SK-N-SH (cell line): Measurements from ENCODE around the gene MFSD6L. TPM values are rescaled to one million over a fixed set of nuclear protein-coding genes. Genes with fewer than 3 reads are reported as not detected.
A peak's percentile ranks its signal among the peaks of the same experiment; 100 is the strongest.

Experiments used
- CTCF ChIA-PET: fragments of 300-600, 350-600 bp; formaldehyde crosslinking; extraction: SDS; loops from one replicate; lab custom pipeline; 2021; lab: Yijun Ruan, JAX
- POLR2A ChIA-PET: fragments of 350-600 bp; sonication (Branson Sonifier 250); formaldehyde crosslinking; extraction: SDS; loops from one replicate; lab custom pipeline; 2020; ENCODE audit warnings: antibody characterized with exemption, inconsistent platforms; lab: Yijun Ruan, JAX
- DNase-seq: peaks from one replicate; pipeline ENCODE4 v3.0.0; 2012
- H2AFZ ChIP-seq: fragments of 200-600 bp; sonication (generic); 2 replicates; pipeline ENCODE4 v1.8.1; 2016; ENCODE audit warnings: antibody characterized with exemption, mild to moderate bottlenecking, low read depth
- H3F3A ChIP-seq: fragments of 200-600 bp; sonication (generic); replicated peaks from 2 replicates; pipeline ENCODE3; 2016; ENCODE audit warnings: antibody characterized with exemption, mild to moderate bottlenecking; ENCODE audit not compliant: insufficient read depth
- H3K27ac ChIP-seq, 2 experiments: fragments of 200-500 bp in 1 of 2; fragments of 200-600 bp in 1 of 2; sonication (Bioruptor generic) in 1 of 2; sonication (generic), shearing (Covaris generic) in 1 of 2; 2 replicates each; pipeline versions ENCODE4 v1.5.1 to v1.6.1; 2014 to 2016; ENCODE audit warnings: low read depth in 2 of 2, inconsistent platforms in 1 of 2, low read length in 1 of 2, mild to moderate bottlenecking in 1 of 2, mixed read lengths in 1 of 2
- H3K27me3 ChIP-seq: fragments of 200-600 bp; sonication (generic), shearing (Covaris generic); 2 replicates; pipeline ENCODE4 v1.6.1; 2016; ENCODE audit warnings: mixed run types; ENCODE audit not compliant: insufficient read depth
- H3K36me3 ChIP-seq, 2 experiments: fragments of 200-500 bp in 1 of 2; fragments of 200-600 bp in 1 of 2; sonication (Bioruptor generic) in 1 of 2; sonication (generic) in 1 of 2; replicated peaks in 1 of 2; 2 replicates each; pipeline versions ENCODE3 to v1.5.1; 2014 to 2016; ENCODE audit warnings: low read length in 1 of 2, mild to moderate bottlenecking in 1 of 2; ENCODE audit not compliant: insufficient read depth in 2 of 2, control insufficient read depth in 1 of 2
- H3K4me1 ChIP-seq, 2 experiments: fragments of 200-500 bp in 1 of 2; fragments of 200-600 bp in 1 of 2; sonication (Bioruptor generic) in 1 of 2; sonication (generic), shearing (Covaris generic) in 1 of 2; 2 replicates each; pipeline versions ENCODE4 v1.5.1 to v1.6.1; 2014 to 2016; ENCODE audit warnings: low read depth in 1 of 2, low read length in 1 of 2, mixed run types in 1 of 2; ENCODE audit not compliant: insufficient read depth in 2 of 2, control insufficient read depth in 1 of 2
- H3K4me2 ChIP-seq: fragments of 200-600 bp; sonication (generic), shearing (Covaris generic); 2 replicates; pipeline ENCODE4 v1.6.1; 2017; ENCODE audit warnings: mixed run types
- H3K4me3 ChIP-seq, 2 experiments: fragments of 200-500 bp in 1 of 2; fragments of 200-600 bp in 1 of 2; sonication (Bioruptor generic) in 1 of 2; sonication (generic), shearing (Covaris generic) in 1 of 2; 2 replicates each; pipeline versions ENCODE4 v1.5.1 to v1.8.1; 2014 to 2016; ENCODE audit warnings: low read depth in 2 of 2, inconsistent platforms in 1 of 2, low read length in 1 of 2, mild to moderate bottlenecking in 1 of 2, mixed read lengths in 1 of 2, moderate library complexity in 1 of 2
- H3K79me2 ChIP-seq: fragments of 200-600 bp; sonication (generic); 2 replicates; pipeline ENCODE4 v1.8.1; 2017; ENCODE audit warnings: mild to moderate bottlenecking; ENCODE audit not compliant: insufficient read depth
- H3K9ac ChIP-seq: fragments of 200-600 bp; sonication (generic); 2 replicates; pipeline ENCODE4 v1.6.1; 2017; ENCODE audit warnings: mixed run types
- H3K9me2 ChIP-seq: fragments of 200-600 bp; sonication (generic); 2 replicates; pipeline ENCODE4 v1.6.1; 2017; ENCODE audit warnings: mixed run types
- H3K9me3 ChIP-seq: fragments of 200-600 bp; sonication (generic); 2 replicates; pipeline ENCODE4 v1.6.1; 2017; ENCODE audit warnings: mixed run types, mild to moderate bottlenecking, moderate library complexity
- H4K20me1 ChIP-seq: fragments of 200-600 bp; sonication (generic); 2 replicates; pipeline ENCODE4 v1.6.1; 2017; ENCODE audit warnings: mild to moderate bottlenecking, mixed run types; ENCODE audit not compliant: insufficient read depth
- EP300 ChIP-seq, 2 experiments: IDR thresholded peaks; 2 replicates each; pipeline versions ENCODE4 v1.4.0 to v1.6.1; 2012; ENCODE audit warnings: borderline replicate concordance in 1 of 2, low read depth in 1 of 2, low read length in 1 of 2
- MEF2A ChIP-seq: IDR thresholded peaks from 2 replicates; pipeline ENCODE4 v1.4.0; 2012; ENCODE audit warnings: low read depth, borderline replicate concordance
- PBX3 ChIP-seq: IDR thresholded peaks from 2 replicates; pipeline ENCODE4; 2012
- POLR2AphosphoS5 ChIP-seq: IDR thresholded peaks from 2 replicates; pipeline ENCODE4 v1.6.1; 2012; ENCODE audit warnings: low read depth, low read length
- RFX5 ChIP-seq: IDR thresholded peaks from 2 replicates; pipeline ENCODE4 v1.6.1; 2012; ENCODE audit warnings: mild to moderate bottlenecking, improper control_type of control experiment, low read length
- SIN3A ChIP-seq: IDR thresholded peaks from 2 replicates; pipeline ENCODE4 v1.6.1; 2012; ENCODE audit warnings: low read depth, mild to moderate bottlenecking, low read length, moderate library complexity, borderline replicate concordance
- ZBTB33 ChIP-seq: IDR thresholded peaks from 2 replicates; pipeline ENCODE4 v1.4.0; 2012; ENCODE audit warnings: low read depth, borderline replicate concordance
- WGBS: methylation state at CpG from one replicate; pipeline ENCODE4 v1.1.6; 2017; ENCODE audit warnings: low lambda C conversion rate; 5-methylcytosine and 5-hydroxymethylcytosine counted together
- polyA plus RNA-seq, 3 experiments: library from polyadenylated mRNA; depleted of rRNA; stranded (reverse); fragments of >200 nt; gene quantifications; 2 replicates each; pipeline ENCODE4 v1.2.3, GENCODE V29; 2012

Gene MFSD6L
- polyA plus RNA-seq, 1 of the 3 experiments (the other 2 are of a cell fraction) = not detected

GRCh38 chr17:8794636-8795035 lies 4.5 kb downstream of the MFSD6L start:
- Histone ChIP-seq H2AFZ (0 out of 2 replicates have a peak overlapping the region, but pooled peaks have one; percentile 5), H3F3A (no peaks in the 10 kb centered on the region), H3K27me3 (peaks cover 37% of the 10 kb centered on the region), H3K4me3 (no peak overlapping the region), H4K20me1 (no peaks in the 10 kb centered on the region), H3K79me2 (no peaks in the 10 kb centered on the region), H3K9me3 (no peaks in the 10 kb centered on the region), H3K9me2 (no peaks in the 10 kb centered on the region), H3K27ac (no peak overlapping the region), H3K4me1 (no peaks in the 10 kb centered on the region), H3K9ac (no peak overlapping the region), H3K36me3 (no peaks in the 10 kb centered on the region), H3K4me2 (no peak overlapping the region)
- TF ChIP-seq ZBTB33 (no peak), POLR2AphosphoS5 (no peak), EP300 (IDR thresholded peaks at IDR 0.05; ENCODE audit: borderline replicate concordance in 1 of 2, low read depth in 1 of 2, low read length in 1 of 2) (no peak), PBX3 (no peak)
- DNase-seq = no peak
- ChIA-PET POLR2A (no interaction called here), CTCF (interaction anchor here (1.0 to 1.7 kb wide), 2 partner anchors 9 to 18 kb away, joined by 3 to 6 read pairs; no protein-coding TSS in a partner anchor)
- WGBS = 11% methylated on average over 7 of the region's 7 CpGs

- H3K4me2 ChIP-seq = no peak overlapping the region
- H3K9me2 ChIP-seq = no peaks in the 10 kb centered on the region
- no peaks in the 10 kb centered on the region for H3K9me3 ChIP-seq
- 9% methylated on average over 2 of the region's 2 CpGs for WGBS
- CTCF ChIA-PET = interaction anchor here (1.7 kb wide), 1 partner anchor 8 kb away, joined by 6 read pairs; no protein-coding TSS in a partner anchor
- H2AFZ ChIP-seq = no peak overlapping the region
- no peaks in the 10 kb centered on the region for H3F3A ChIP-seq
- no peaks in the 10 kb centered on the region for H4K20me1 ChIP-seq
- no peak overlapping the region for H3K9ac ChIP-seq
- DNase-seq = no peak
- no peak for TF ChIP-seq RFX5
- no peak for TF ChIP-seq MEF2A
- TF ChIP-seq PBX3 = no peak
- no peak for TF ChIP-seq SIN3A
- POLR2A ChIA-PET = no interaction called here
- H3K4me1 ChIP-seq = no peaks in the 10 kb centered on the region
- peaks cover 41% of the 10 kb centered on the region for H3K27me3 ChIP-seq
- H3K36me3 ChIP-seq = no peaks in the 10 kb centered on the region
- no peak overlapping the region for H3K4me3 ChIP-seq
- H3K27ac ChIP-seq = no peak overlapping the region
- no peaks in the 10 kb centered on the region for H3K79me2 ChIP-seq
Observed at GRCh38 chr17:8793649-8794048, 5.5 kb downstream of the MFSD6L start.
